ENCODE data around the gene PNPT1.
"Not testable (repeated sequence)": the region's sequence is repeated elsewhere in the genome, so short reads cannot be mapped to it uniquely, and the experiment has no call there.

Gene PNPT1

DNA sequence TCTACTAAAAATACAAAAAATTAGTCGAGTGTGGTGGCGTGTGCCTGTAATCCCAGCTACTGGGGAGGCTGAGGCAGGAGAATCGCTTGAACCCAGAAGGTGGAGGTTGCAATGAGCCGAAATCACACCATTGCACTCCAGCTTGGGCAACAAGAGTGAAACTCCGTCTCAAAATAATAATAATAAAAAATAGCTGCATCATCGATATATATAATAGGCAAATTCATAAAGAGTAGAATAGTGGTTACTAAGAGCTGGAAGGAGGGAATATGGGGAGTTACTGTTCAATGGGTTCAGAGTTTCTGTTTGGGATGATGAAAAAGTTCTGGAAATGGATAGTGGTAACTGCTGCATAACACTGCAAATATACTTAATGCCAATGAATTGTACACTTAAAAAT, 96.8 kb downstream of the PNPT1 start:
- not testable (repeated sequence) for DNase-seq (ENCODE audit: low read depth)

DNA sequence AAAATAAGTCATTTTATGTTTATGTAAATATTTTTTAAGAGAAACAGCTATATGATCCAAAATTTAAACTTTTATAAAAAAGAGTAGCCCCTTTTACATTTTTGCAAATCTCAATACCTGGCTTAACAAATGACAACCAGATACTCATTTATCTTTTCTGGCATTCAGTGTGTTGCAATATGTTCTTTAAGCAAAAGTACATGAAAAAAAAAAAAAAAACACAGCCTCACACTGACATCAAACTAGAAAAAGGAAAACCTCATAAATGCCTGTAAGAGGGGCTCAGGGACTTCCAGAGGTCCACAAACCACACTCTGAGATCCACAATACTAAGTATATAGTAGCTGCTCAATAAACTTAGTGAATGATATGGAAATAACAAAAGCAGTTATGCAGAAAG, 98.1 kb downstream of the PNPT1 start:
- DNase-seq (ENCODE audit: low read depth): no peak

- no peak for DNase-seq (ENCODE audit: low read depth)
Measured at GRCh38 chr2:55592130-55592529, 101.5 kb downstream of the PNPT1 start.

DNA sequence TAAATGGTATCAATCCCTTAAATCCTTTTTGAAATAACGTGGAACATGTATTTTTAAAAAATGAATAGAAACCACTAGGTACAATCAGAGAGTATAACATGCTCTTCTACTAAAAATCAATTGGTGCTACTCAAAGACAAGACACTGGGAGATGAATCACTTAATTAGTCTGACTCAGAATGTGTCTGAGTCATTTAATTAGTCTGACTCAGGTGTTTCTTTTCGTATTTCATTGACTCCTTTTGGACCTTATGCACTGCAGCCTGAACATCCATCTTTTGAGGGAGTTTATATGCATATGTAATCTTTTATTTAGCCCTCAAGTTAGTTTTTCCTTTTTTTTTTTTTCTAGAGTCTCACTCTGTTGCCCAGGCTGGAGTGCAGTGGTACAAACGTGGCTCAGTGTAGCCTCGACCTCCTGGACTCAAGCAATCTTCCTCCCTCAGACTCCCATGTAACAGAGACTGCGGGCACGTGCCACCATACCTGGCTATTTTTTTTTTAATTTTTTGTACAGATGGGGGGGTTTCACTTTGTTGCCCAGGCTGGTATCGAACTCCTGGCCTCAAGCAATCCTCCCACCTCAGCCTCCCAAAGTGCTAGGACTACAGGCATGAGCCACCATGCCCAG, 102.7 kb downstream of the PNPT1 start:
- no peak for DNase-seq (ENCODE audit: low read depth)

DNA sequence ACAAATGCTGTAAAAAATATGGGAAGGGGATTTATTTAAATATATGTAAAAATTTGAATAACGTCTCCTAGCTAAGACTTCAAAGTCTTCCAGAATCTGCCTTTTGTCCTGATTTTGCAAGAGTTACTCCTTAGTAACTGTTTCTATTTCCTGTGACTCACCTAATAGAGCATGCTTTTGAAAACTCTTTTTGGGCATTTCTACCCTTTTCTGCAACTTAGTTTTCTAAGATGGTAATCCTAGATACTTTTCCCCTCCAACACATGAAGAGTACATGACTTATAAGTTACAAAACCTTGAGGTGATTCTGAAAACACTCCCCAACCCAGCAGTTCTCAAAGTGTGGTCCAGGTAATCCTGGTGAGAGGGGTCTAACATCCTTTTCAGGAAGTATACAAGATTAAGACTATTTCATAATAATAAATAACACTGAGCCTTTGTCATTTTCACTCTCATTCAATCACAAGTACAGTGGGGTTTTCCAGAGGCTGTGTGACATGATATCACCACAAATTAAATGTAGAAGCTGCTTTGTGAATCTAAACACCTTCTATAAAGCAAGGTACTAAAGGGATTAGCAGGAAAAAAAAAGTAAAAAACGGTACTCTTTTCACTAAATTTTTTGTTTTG, 108.1 kb downstream of the PNPT1 start:
- no peak for DNase-seq (ENCODE audit: low read depth)
